ENCODE data around the gene FAM151A.

DNA sequence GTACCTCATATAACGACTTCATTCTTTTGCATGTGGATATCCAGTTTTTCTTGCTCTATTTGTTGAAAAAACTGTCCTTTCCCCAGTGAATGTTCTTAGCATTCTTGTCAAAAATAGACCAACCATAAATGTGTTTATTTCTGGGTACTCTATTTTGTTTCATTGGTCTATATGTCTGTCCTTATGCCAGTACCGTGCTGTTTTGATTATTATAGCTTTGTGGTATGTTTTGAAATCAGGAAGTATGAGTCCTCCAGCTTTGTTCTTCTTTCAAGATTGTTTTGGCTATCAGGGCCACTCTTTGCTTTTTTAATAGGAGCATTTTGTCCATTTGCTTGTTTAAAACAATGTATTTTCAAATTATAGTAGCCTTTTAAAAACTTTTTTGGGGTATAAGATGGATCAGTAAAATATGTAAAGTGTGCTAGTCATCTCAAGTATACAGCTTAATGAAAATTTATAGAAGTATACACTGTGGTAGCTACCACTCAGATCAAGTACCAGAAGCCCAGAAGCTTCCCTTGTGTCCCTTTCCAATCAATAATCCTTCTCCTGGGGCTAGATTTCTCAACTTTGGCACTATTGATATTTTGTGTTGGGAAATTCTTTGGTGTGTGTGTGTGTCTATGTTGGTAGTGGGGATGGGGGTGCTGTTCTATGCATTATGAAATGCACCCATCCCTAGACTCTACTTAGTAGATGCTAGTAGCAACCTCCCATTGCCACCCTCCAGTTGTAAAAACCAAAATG lies 35.0 kb upstream of the FAM151A start:
- TF ChIP-seq CTCF (IDR thresholded peaks at IDR 0.05; ENCODE audit: poor library complexity, severe bottlenecking), result no peak
- no peak for TF ChIP-seq RAD21 (conservative IDR thresholded peaks at IDR 0.05)
- no peak for TF ChIP-seq POLR2AphosphoS5 (IDR thresholded peaks at IDR 0.05)
